CD1c-positive myeloid dendritic cell (primary cell): ENCODE measurements around the gene TMPRSS7.

ENCODE experiments used
- DNase-seq: peaks from one replicate; pipeline ENCODE4 v3.0.0-alpha.2; 2016; ENCODE audit errors: extremely low spot score

TMPRSS7 gene

GRCh38 chr3:112128843-112129727 is 94.5 kb downstream of the TMPRSS7 start:
- DNase-seq = peak; percentile 59

DNA sequence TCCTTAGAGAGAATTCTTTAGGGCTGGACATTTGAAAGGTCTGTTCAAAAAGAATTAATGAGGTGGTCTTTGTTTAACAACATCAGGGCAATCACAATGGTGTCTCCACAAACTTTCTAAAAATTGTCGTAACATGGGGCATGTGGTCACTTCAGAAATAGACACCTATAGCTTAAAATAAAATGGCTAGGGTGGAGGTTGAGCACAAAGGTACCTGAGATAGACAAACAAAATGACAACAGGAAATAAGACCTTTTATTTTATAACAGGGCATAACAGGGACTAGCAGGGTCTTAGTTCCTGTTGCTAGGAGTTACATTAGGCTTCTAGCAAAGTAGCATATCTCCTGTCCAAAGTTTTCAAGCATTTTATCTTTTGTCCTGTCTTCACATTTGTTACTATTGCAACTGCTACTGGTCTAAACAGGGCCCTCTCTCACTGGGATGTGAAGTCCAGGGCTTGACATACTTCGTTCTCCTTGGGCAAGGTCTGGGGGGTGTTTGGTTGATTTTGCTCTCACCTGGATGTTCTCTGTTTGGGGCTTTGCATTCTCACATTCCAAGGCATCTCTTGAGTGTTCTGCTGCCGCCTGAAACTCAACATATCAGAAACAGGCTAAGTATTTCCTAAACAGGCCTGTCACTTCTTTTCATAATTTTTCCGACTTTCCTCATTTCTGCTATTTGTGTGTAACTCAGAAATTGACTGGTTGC is 95.5 kb downstream of the TMPRSS7 start:
- DNase-seq = no peak

GRCh38 chr3:112130638-112130993 is 96.1 kb downstream of the TMPRSS7 start:
- DNase-seq = no peak
